Measurements from ENCODE around the gene SEMA4G. TPM values are rescaled to one million over a fixed set of nuclear protein-coding genes. Genes with fewer than 3 reads are reported as not detected.

SEMA4G gene
- total RNA-seq, 2 experiments from 2014 or later = 0.21 to 0.41 TPM

GRCh38 chr10:101007915-101008822 lies 38.9 kb downstream of the SEMA4G start:
- Histone ChIP-seq H3K9me2 (ENCODE audit: insufficient read depth, low read length) (no peaks in the 10 kb centered on the region), H3K9me3 (ENCODE audit: low read length) (no peaks in the 10 kb centered on the region), H2AFZ (ENCODE audit: low read length) (no peak overlapping the region), H3K79me2 (ENCODE audit: insufficient read depth, low read depth, low read length) (no peaks in the 10 kb centered on the region), H3K36me3 (ENCODE audit: insufficient read depth, low read length) (no peaks in the 10 kb centered on the region), H3K4me1 (ENCODE audit: insufficient read depth, low read length, poor library complexity, severe bottlenecking) (no peaks in the 10 kb centered on the region), H3K27ac (ENCODE audit: low read depth, low read length, poor library complexity, severe bottlenecking) (no peak overlapping the region), H3K4me2 (ENCODE audit: low read length) (no peak overlapping the region), H3K4me3 (ENCODE audit: low read depth, low read length, poor library complexity, severe bottlenecking) (no peak overlapping the region), H4K20me1 (ENCODE audit: insufficient read depth, low read length) (no peaks in the 10 kb centered on the region)
- CTCF ChIA-PET (ENCODE audit: unreplicated experiment) = no interaction called here
- no TSS peak for BruUV-seq (replicated peaks)
- TF ChIP-seq EZH2phosphoT487 (IDR thresholded peaks at IDR 0.05; ENCODE audit: borderline replicate concordance, low read depth, low read length) (no peak), CTCF (conservative IDR thresholded peaks at IDR 0.05; ENCODE audit: low read length) (no peak)
- POLR2A ChIA-PET = no interaction called here
- no peak for DNase-seq (ENCODE audit: low spot score)
- intact Hi-C loops (cut with micrococcal nuclease; ENCODE audit: unreplicated experiment) = no loop called here

- ChIA-PET POLR2A (no interaction called here), CTCF (ENCODE audit: unreplicated experiment) (no interaction called here)
- H3K27ac ChIP-seq (ENCODE audit: low read depth, low read length, poor library complexity, severe bottlenecking) = no peak overlapping the region
- H3K79me2 ChIP-seq (ENCODE audit: insufficient read depth, low read depth, low read length) = no peaks in the 10 kb centered on the region
- no peaks in the 10 kb centered on the region for H4K20me1 ChIP-seq (ENCODE audit: insufficient read depth, low read length)
- no peak overlapping the region for H3K4me3 ChIP-seq (ENCODE audit: low read depth, low read length, poor library complexity, severe bottlenecking)
- H3K9me2 ChIP-seq (ENCODE audit: insufficient read depth, low read length) = no peaks in the 10 kb centered on the region
- no peaks in the 10 kb centered on the region for H3K9me3 ChIP-seq (ENCODE audit: low read length)
- no peak overlapping the region for H2AFZ ChIP-seq (ENCODE audit: low read length)
- no peak for DNase-seq (ENCODE audit: low spot score)
- intact Hi-C loops (cut with micrococcal nuclease; ENCODE audit: unreplicated experiment) = no loop called here
- H3K4me1 ChIP-seq (ENCODE audit: insufficient read depth, low read length, poor library complexity, severe bottlenecking) = no peaks in the 10 kb centered on the region
- no TSS peak for BruUV-seq (replicated peaks)
- no peak for TF ChIP-seq EZH2phosphoT487 (IDR thresholded peaks at IDR 0.05; ENCODE audit: borderline replicate concordance, low read depth, low read length)
- no peak for TF ChIP-seq CTCF (conservative IDR thresholded peaks at IDR 0.05; ENCODE audit: low read length)
- no peaks in the 10 kb centered on the region for H3K36me3 ChIP-seq (ENCODE audit: insufficient read depth, low read length)
- no peak overlapping the region for H3K4me2 ChIP-seq (ENCODE audit: low read length)
Measured at GRCh38 chr10:101008823-101009423, 39.6 kb downstream of the SEMA4G start.

- Histone ChIP-seq H4K20me1 (ENCODE audit: insufficient read depth, low read length) (no peaks in the 10 kb centered on the region), H2AFZ (ENCODE audit: low read length) (no peak overlapping the region), H3K79me2 (ENCODE audit: insufficient read depth, low read depth, low read length) (no peaks in the 10 kb centered on the region), H3K4me2 (ENCODE audit: low read length) (no peak overlapping the region), H3K36me3 (ENCODE audit: insufficient read depth, low read length) (no peaks in the 10 kb centered on the region), H3K9me2 (ENCODE audit: insufficient read depth, low read length) (no peaks in the 10 kb centered on the region), H3K27ac (ENCODE audit: low read depth, low read length, poor library complexity, severe bottlenecking) (no peak overlapping the region), H3K4me1 (ENCODE audit: insufficient read depth, low read length, poor library complexity, severe bottlenecking) (no peaks in the 10 kb centered on the region), H3K9me3 (ENCODE audit: low read length) (no peaks in the 10 kb centered on the region), H3K4me3 (ENCODE audit: low read depth, low read length, poor library complexity, severe bottlenecking) (no peak overlapping the region)
- intact Hi-C loops (cut with micrococcal nuclease; ENCODE audit: unreplicated experiment) = loop anchor here (5.0 kb wide), 1 partner anchor 1178 kb away; no protein-coding TSS in a partner anchor
- no peak for DNase-seq (ENCODE audit: low spot score)
- ChIA-PET POLR2A (no interaction called here), CTCF (ENCODE audit: unreplicated experiment) (no interaction called here)
- TF ChIP-seq EZH2phosphoT487 (IDR thresholded peaks at IDR 0.05; ENCODE audit: borderline replicate concordance, low read depth, low read length) = no peak
- TF ChIP-seq CTCF (conservative IDR thresholded peaks at IDR 0.05; ENCODE audit: low read length) = no peak
- BruUV-seq (replicated peaks) = no TSS peak
Measured at GRCh38 chr10:101010329-101010728, 41.0 kb downstream of the SEMA4G start.

Measured in OCI-LY7 (cell line).